Cardiac fibroblast (primary cell): ENCODE data around the gene BCAP29.

ENCODE experiments used
- DNase-seq, 2 donors: peaks; one replicate each; pipeline versions ENCODE4 v3.0.0 to v3.0.0-alpha.2; 2010; ENCODE audit warnings: low read depth in 2 of 2
- H3K4me3 ChIP-seq, 2 donors: replicated peaks in 1 of 2; 1 replicate in 1 of 2; 2 replicates in 1 of 2; pipeline ENCODE4 v1.5.1; 2011; ENCODE audit warnings: low read depth in 2 of 2, low read length in 2 of 2, mild to moderate bottlenecking in 2 of 2, moderate library complexity in 1 of 2
- CTCF ChIP-seq: IDR thresholded peaks from one replicate; pipeline ENCODE4 v1.5.1; 2011; ENCODE audit warnings: low read depth, mild to moderate bottlenecking, low read length, inconsistent platforms

Gene BCAP29

GRCh38 chr7:107643938-107644308 lies 63.9 kb downstream of the BCAP29 start:
- DNase-seq, result no peak
- H3K4me3 ChIP-seq, result no peak overlapping the region
- no peak for TF ChIP-seq CTCF

- no peak overlapping the region for H3K4me3 ChIP-seq
- peak; percentile 26 to 70 for DNase-seq
- no peak for TF ChIP-seq CTCF
Observed at GRCh38 chr7:107644309-107644974, 64.4 kb downstream of the BCAP29 start.

- DNase-seq, result no peak
- no peak overlapping the region for H3K4me3 ChIP-seq
- no peak for TF ChIP-seq CTCF
Observed at GRCh38 chr7:107652642-107653041, 72.6 kb downstream of the BCAP29 start.

- no peak for DNase-seq
- H3K4me3 ChIP-seq, result no peak overlapping the region
- no peak for TF ChIP-seq CTCF
Observed at GRCh38 chr7:107658467-107658866, 78.4 kb downstream of the BCAP29 start.

- no peak for TF ChIP-seq CTCF
- DNase-seq, result peak; percentile 70 to 95
- H3K4me3 ChIP-seq, result no peak overlapping the region
Observed at GRCh38 chr7:107659666-107660065, 79.6 kb downstream of the BCAP29 start.

- TF ChIP-seq CTCF, result no peak
- peak within 1 kb of the TSS; percentile 49 to 53 for H3K4me3 ChIP-seq
- no peak for DNase-seq
Observed at GRCh38 chr7:107660381-107661080, 80.5 kb downstream of the BCAP29 start, which contains the start of gene SLC26A4. Gene SLC26A4, plus strand, starts transcription at chr7:107660828. Its CDS starts 814 bp downstream, at chr7:107661642.
